Glomerular endothelial cell (primary cell): Measurements from ENCODE around the gene TPD52L1. TPM values are rescaled to one million over a fixed set of nuclear protein-coding genes. Genes with fewer than 3 reads are reported as not detected.
"Not testable (repeated sequence)": the region's sequence is repeated elsewhere in the genome, so short reads cannot be mapped to it uniquely, and the experiment has no call there.

Experiments used
- DNase-seq: peaks from one replicate; pipeline ENCODE4 v3.0.0-alpha.2; 2011; ENCODE audit warnings: low read depth, low spot score; ENCODE audit errors: extremely low read depth
- total RNA-seq: library from RNA; depleted of rRNA; stranded (reverse); fragments of >200 nt; gene quantifications from 2 replicates; pipeline ENCODE4 v1.2.3, GENCODE V29; 2015

TPD52L1 gene, protein sequence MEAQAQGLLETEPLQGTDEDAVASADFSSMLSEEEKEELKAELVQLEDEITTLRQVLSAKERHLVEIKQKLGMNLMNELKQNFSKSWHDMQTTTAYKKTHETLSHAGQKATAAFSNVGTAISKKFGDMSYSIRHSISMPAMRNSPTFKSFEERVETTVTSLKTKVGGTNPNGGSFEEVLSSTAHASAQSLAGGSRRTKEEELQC
- 5.1 and 9.6 TPM in 2 replicates for total RNA-seq

DNA sequence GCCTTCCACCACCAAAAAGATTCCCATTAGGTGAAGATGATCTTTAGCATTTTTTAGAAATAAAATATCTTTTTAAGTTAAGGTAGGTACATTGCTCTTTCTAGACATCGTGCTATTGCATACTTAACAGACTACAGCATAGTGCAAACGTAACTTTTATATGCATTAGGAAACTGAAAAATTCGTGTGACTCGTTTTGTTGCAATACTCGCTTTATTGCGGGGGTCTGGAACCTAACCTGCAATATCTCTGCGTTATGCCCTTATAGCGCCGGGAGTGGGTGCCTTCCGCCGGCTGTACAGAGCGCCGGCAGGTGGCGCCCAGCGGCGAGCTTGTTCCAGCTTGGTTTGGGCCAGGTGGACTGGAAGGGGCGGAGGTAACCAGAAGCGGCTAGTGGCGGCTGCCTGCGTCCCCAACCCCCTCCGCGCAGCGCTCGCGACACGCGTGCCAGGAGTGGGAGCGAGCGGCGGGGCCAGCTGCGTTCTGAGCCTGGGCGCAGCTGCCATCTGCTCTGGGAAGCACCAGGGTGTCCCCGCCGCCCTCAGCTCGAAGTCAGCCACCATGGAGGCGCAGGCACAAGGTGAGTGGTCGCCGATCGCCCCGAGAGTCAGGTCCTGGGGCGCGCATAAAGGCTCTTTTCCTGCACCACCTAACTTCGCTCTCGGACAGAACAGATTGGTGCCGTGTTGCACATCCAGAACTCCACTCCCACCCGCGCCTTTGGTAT, at the start of gene TPD52L1:
Gene TPD52L1 (plus strand): TSS at position 383 of the 727 bp plus-strand sequence. CDS start 179 bp downstream, at position 562.
- DNase-seq, result no peak

DNA sequence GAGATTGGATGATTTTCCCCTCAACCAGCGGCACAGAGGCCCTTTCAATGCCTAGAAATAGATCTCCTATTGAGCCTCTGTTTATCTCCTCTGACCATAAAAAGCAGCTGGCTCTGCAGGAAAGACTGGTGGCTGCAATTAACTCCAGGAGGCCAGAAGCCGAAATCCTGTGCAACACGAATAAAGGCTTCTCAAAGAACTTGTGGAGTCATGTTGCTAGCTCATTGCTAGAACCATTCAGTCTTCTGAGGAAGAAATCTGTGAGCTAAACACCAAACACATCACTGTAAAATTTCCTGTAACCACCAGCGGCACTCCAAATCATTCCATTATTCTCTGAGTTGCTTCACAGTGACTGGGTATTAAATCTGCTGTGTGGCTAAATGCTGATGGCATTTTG, 49.1 kb upstream of the TPD52L1 start:
- DNase-seq, result no peak

DNA sequence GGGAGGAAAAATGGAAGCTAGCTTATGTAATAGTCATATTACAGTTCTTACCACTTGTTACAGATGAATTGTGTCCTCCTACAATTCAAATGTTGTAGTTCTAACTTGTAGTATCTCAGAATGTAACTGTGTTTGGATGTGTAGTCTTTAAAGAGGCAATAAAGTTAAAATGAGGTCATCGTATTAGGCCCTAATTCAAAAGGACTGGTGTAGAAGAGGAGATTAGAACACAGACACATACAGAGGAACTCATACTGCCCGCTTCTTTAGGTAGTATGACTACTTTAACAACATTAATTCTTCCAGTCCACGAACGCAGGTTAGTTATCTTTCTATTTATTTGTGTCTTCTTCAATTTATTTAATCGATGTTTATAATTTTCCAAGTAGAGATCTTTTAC, 46.5 kb upstream of the TPD52L1 start:
- DNase-seq, result no peak

DNA sequence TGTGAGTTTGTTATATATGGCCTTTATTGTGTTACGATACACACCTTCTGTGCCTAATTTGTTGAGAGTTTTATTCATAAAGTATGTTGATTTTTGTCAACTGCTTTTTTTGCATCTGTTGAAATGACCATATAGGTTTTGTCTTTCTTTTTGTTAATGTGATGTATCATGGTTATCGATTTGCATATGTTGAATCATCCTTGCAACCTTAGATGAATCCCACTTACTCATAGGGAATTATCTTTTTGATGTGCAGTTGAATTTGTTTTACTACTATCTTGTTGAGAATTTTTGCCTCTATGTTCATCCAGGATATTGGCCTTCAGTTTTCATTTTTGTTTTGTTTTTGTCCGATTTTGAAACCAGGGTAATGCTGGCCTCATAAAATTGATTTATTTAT, 45.7 kb upstream of the TPD52L1 start:
- no peak for DNase-seq

DNA sequence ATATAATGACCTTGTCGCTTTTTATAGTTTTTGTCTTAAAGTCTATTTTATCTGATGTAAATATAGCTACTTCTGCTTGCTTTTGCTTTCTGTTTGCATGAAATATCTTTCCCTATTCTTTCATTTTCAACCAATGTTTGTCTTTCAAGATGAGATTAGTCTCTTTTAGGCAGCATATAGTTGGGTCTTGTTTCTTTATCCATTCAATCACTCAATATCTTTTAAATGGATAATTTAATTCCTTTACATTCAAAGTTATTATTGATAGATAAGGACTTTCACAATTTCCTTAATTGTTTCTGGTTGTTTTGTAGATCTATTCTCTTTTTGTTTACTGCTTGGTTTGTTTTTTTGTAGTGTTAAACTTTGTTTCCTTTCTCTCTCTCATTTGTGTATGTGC, 43.5 kb upstream of the TPD52L1 start:
- DNase-seq, result no peak

DNA sequence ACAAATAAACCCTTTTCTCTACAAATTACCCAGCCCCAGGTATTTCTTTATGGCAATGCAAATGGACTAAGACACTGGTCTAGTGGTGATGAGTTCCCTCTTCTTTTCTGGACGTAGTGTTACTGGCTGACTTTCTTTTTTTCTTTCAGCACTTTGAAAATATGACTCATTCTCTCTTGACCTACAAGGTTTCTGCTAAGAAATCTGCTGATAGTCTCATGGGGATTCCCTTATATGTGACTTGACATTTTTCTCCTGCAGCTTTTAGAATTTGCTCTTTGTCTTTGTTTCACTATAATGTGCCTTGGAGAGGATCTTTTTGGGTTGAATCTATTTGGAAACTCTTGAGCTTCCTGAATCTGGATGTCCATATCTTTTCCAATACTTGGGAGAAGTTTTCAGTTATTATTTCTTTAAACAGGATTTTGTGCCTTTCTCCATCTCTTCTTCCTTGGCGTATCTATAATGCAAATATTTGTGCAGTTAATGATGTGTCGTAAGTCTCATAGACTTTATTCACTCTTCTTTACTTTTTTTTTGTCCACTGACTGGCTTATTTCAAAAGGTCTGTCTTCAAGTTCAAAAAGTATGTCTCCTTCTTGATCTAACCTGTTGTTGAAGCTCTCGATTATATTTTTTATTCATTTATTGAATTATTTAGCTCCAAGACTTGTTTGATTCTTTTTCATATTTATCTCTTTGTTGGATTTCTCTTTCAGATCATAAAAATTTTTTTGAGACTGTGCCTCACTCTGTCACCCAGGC, 42.2 kb upstream of the TPD52L1 start:
- no peak for DNase-seq

DNA sequence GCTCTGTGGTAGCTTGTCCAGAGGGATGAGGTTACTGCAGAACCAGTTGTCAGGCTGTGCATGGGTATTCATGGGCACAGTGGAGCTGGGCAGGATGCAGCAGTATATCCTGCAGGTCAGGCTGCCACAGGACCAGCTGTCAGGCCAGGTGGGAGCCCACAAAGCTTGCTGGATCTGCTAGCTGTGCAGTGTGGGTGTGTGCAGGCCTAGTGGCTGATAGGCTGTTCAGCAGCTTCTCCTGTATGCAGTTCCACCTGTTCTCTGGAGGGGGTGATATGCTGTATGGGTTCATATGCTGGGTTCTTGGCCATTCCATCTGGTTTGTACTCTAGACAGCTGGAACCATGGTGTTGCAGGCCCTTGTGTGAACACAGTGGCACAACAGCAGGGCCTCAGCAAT, 40.6 kb upstream of the TPD52L1 start:
- no peak for DNase-seq

DNA sequence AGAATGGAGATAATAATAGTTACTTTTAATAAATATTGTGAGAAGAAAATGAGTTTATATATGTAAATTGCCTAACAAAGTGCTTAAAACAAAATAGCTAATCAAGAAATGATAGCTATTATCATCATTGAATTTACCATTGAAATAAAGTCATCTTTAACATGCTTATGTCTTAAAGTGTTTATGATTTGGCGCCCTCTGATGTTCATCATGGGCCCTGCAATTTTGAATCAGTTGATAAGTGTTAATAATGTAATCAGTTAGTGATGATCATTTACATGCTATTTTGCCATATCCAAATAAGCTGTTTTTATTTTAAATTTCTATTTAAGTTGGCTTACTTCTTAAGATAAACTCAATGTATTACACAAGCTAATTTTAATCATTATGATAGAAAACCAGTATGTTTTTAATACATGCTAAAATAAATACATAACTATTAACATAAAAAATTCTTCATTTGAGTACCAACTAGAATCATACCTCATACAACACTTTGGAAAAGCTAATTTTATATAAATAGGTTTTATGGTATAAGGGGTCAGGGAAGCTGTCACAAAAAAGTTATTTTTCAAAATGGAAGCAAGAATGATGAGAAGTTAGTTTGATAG, 39.2 kb upstream of the TPD52L1 start:
- peak; percentile 58 for DNase-seq

DNA sequence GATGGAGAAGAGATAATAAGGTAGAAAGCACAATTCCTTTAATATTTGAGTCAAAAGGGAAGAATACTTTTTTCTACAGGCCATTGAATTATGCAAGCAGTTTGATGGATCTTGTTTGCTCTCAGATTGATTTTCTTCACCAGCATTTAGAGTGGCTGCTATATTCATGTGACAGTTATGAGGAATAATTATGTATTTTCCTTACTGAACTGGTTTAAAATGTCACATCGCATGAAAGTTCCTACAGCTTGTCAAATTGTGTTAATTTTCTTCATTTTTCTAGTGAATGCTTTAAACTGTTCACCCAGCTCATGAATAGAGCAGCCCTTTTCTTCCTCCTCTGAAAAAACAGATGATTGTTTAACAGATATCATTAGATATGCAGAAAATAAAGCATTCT, 37.4 kb upstream of the TPD52L1 start:
- DNase-seq, result no peak

DNA sequence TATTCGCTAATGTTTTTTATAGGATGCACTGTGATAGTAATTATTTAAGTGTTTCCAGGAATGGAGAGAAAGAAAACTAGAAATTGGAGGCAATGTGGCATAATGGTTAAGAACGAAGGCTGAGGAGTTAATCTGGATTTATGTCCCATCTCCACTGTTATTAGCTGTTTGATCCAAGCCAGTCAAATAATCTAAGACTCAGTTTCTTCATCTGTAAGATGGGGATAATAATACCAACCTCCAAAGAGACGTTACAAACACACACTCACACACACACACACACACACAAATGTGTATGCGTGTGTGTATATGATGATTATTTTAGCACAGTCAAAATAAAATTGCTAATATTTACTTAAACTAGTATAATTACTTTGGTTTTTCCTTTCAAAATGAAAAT, 36.9 kb upstream of the TPD52L1 start:
- no peak for DNase-seq

DNA sequence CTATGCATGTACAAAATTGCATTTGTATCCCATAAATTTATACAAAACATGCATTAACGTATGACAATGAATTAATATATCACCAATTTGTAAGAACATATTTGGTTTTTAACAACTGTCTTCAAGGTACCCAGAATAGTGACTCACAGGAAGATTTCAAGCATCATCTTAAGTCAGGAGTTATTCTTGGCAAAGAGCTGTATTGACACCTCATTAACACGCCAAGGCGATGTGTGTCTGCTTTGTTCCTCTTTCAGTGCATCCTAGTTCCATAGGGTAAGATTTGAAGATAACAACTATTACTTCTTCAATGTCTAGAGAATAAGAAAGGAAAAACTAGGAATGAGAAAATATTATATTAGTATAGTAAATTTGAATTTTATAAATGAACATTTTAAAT, 35.8 kb upstream of the TPD52L1 start:
- DNase-seq, result no peak

DNA sequence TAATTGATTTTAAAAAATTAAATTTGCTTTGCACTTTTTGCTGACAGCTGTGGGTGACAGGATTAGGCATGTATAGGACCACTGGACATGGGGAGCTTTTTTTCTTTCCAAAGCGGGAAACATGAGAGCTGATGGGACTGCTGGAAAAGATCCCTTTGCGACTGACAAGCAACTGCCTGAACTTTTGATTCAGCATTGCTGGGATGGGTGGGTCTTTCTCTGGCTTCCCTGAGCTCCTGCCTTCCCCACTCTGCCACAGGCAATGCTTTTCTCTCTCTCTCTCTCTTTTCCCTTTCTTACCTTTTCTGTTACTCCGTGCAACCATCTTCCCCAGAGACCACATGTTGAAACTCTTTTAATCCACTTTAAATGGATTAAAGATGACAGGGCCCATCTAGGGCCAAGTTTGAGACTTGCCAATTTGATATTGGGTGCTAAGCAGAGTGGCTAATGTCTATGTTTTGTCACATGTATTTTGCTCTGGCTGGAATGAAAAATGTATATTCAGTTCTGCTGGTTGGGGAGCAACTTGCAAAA, 33.5 kb upstream of the TPD52L1 start:
- DNase-seq, result no peak

DNA sequence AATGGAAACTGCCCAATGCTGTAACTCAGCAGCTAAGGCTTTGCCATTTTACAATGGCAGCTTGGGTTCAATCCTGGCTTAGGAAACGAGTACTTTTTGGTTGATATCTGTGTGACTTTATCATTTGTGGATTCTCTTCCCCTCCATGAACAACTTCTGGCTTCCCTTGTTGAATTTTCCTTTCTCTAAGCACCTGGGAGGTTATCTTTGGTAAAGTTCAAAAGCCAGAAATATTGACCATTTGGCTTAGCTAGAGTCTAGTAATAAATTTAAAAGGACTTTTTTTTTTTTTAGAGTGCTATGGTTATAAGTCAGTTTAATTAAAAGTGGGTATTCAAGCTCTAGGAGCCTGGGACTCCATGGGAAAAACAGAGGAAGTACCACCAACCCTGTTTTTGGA, 31.7 kb upstream of the TPD52L1 start:
- no peak for DNase-seq

DNA sequence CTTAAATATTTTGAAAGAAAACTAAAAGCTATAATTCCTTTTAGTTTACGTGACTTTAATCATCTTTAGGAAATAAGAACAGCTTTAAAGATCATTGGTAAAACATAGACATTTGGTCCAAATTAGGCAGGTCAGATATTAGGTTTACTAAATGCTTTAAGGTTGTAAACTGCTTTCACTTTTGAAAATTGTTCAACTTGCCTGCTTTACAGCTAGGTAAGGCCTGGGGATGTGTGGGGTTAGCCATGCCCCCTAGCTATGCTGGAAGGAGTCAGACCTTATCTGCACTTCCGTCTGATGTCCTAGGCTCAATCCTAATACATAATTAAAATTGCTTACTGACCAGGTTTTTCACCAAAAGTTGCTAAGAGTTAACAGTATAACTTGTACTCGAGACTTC, 30.5 kb upstream of the TPD52L1 start:
- DNase-seq, result no peak

DNA sequence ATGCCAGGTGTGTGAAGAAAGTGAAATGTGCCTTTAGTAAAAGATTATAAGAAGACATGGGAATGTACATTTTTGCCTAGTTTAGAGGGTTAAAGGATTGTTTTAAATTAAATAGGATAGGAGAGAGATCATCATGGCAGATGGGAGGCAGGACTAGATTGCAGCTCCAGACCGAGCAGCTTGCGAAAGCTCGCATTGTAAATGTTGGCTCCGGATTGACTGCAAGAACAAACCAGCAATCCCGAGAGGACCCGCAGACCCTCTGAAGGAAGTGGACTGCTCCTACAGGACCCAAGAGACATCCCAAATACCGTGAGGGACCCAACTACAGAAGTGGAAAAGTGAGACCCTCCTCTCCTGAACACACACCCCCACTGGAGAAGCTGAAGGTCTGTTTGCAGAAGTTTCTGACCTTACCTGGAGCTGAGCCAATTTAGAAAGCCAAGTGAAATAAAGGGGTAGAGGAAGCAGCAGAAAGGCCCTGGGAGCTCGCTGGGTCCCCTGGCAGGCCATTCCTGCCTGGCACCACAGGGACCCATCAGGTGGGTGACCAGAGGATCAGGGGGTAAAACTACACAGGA, 30.0 kb upstream of the TPD52L1 start:
- DNase-seq, result no peak

DNA sequence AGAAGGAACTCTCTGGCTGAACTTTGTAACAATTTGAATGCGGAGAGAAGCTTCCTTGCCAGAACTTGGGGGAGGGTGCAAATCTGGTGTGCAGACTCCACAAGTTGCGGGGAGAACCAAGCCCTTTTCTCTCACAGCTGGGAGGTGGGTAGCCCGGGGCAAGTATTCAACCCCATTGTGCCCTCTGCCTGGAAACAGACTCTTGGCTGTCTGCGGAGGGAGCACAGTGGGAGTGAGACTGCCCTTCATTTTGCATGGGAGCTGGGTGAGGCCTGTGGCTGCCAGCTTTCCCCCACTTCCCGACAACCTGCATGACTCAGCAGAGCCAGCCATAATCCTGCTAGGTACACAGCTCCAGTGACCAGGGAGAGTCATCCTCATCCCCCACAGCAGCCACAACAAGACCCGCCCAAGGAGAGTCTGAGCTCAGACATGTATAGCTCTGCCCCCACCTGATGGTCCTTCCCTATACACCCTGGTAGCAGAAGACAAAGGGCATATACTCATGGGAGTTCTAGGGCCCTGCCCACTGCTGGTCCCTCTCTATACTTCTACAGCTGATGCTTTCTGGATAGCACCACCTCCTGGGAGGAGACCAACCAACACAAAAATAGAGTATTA, 29.4 kb upstream of the TPD52L1 start:
- DNase-seq, result no peak

DNA sequence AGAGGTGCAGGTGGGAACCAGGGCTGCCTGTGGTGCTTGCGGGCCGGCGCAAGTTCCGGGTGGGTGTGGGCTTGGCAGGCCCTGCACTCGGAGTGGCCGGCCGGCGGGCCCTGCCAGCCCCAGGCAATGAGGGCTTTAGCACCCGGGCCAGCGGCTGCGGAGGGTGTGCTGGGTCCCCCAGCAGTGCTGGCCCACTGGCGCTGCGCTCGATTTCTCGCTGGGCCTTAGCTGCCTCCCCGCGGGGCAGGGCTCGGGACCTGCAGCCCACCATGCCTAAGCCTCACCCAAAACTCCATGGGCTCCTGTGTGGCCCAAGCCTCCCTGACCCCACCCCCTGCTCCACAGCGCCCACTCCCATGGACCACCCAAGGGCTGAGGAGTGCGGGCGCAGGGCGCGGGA, 27.7 kb upstream of the TPD52L1 start:
- not testable (repeated sequence) for DNase-seq

DNA sequence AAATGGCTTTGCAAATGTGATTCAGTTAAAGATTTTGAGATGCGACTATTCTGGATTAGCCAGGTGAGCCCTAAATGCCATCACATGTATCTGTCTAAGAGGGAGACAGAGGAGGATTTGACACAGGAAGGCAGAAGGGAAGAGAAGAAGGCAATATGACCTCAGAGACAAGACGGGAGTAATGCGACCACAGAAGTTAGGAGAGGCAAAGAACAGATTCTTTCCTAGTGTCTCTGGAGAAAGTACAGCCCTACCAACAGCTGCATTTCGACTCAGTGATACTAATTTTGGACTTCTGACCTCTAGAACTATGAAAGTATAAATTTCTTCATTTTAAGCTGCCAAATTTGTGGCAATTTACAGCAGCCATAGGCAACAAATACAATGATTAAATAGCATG, 24.2 kb upstream of the TPD52L1 start:
- no peak for DNase-seq

DNA sequence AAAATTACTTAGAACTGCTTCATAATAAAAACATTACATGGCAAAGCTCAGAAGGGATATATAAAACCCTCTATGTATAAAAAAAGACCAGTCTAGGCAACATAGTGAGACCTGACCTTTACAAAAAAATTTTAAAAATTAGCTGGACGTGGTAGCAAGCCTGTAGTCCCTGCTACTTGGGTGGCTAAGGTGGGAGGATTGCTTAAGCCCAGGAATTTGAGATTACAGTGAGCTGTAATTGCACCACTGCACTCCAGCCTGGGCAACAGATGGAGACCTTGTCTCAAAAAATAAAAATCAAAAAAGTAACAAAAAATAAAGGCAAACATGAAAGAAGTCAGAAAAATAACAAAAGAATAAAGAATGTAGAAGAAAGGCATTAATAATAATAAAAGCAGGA, 21.5 kb upstream of the TPD52L1 start:
- no peak for DNase-seq

DNA sequence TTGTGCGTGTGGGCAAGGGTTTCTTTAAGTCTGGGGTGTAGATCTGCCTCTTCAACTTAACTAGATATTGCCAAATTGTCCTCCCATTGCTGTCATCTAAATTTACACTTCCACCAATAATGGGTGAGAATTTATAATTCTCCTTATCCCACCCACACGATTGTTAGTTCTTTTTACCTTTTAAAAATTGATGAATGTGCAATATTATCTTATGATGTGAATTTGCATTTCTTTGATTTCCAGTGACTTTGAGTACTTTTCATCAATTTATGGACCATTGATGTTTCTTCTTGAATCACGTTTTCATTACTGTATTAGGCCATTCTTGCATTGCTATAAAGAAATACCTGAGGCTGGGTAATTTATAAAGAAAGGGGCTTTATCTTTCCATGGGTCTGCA, 17.2 kb upstream of the TPD52L1 start:
- DNase-seq, result no peak
